ENCODE data around the gene E2F8. TPM values are rescaled to one million over a fixed set of nuclear protein-coding genes. Genes with fewer than 3 reads are reported as not detected.

Gene E2F8
- total RNA-seq, 1 experiment from 2014 or later: 18.4 TPM

- H3K27ac ChIP-seq (ENCODE audit: low read depth, low read length): no peak overlapping the region
- no peak overlapping the region for H3K4me3 ChIP-seq (replicated peaks in 1 of 2; ENCODE audit: low read depth in 1 of 2, low read length in 2 of 2)
- H4K20me1 ChIP-seq (ENCODE audit: insufficient read depth): no peaks in the 10 kb centered on the region
- no peak overlapping the region for H2AFZ ChIP-seq (ENCODE audit: low read depth, low read length, poor library complexity, severe bottlenecking)
- BruUV-seq (replicated peaks): no TSS peak
- H3K4me2 ChIP-seq (ENCODE audit: low read length): no peak overlapping the region
- ChIA-PET POLR2A (no interaction called here), RAD21 (ENCODE audit: low non-redundant PET in 1 of 2, low total read pairs in 2 of 2, uncharacterized antibody in 2 of 2, unreplicated experiment in 2 of 2) (no interaction called here), CTCF (no interaction called here)
- H3K4me1 ChIP-seq (ENCODE audit: control insufficient read depth in 1 of 2, insufficient read depth in 2 of 2, low read length in 2 of 2): no peaks in the 10 kb centered on the region
- DNase-seq (ENCODE audit: low read depth, low spot score) (no peak), ATAC-seq (no peak)
- TF ChIP-seq ATF3 (IDR thresholded peaks at IDR 0.05) (no peak), RAD21 (IDR thresholded peaks at IDR 0.05; ENCODE audit: low read depth) (no peak), ZNF274 (IDR thresholded peaks at IDR 0.05; ENCODE audit: low read depth, low read length) (no peak)
- no peaks in the 10 kb centered on the region for H3K9me3 ChIP-seq (ENCODE audit: control insufficient read depth in 1 of 2, insufficient read depth in 1 of 2, low read depth in 1 of 2, low read length in 2 of 2)
- H3K79me2 ChIP-seq (ENCODE audit: insufficient read depth, low read length): no peaks in the 10 kb centered on the region
- H3K9me2 ChIP-seq (ENCODE audit: insufficient read depth): no peaks in the 10 kb centered on the region
- no peak overlapping the region for H3K9ac ChIP-seq (ENCODE audit: low read length)
- H3K36me3 ChIP-seq (ENCODE audit: control insufficient read depth in 1 of 2, insufficient read depth in 2 of 2, low read length in 2 of 2): no peaks in the 10 kb centered on the region
- H3K27me3 ChIP-seq (ENCODE audit: insufficient read depth, low read length): no peaks in the 10 kb centered on the region
- intact Hi-C loops (cut with micrococcal nuclease): no loop called here
Observed at GRCh38 chr11:19185516-19186052, 55.2 kb downstream of the E2F8 start.

- Histone ChIP-seq H3K79me2 (ENCODE audit: insufficient read depth, low read length) (no peaks in the 10 kb centered on the region), H2AFZ (ENCODE audit: low read depth, low read length, poor library complexity, severe bottlenecking) (no peak overlapping the region), H3K9me3 (ENCODE audit: control insufficient read depth in 1 of 2, insufficient read depth in 1 of 2, low read depth in 1 of 2, low read length in 2 of 2) (no peaks in the 10 kb centered on the region), H3K4me1 (ENCODE audit: control insufficient read depth in 1 of 2, insufficient read depth in 2 of 2, low read length in 2 of 2) (no peaks in the 10 kb centered on the region), H3K27me3 (ENCODE audit: insufficient read depth, low read length) (no peaks in the 10 kb centered on the region), H3K4me3 (replicated peaks in 1 of 2; ENCODE audit: low read depth in 1 of 2, low read length in 2 of 2) (no peak overlapping the region), H3K27ac (ENCODE audit: low read depth, low read length) (no peak overlapping the region), H3K4me2 (ENCODE audit: low read length) (no peak overlapping the region), H4K20me1 (ENCODE audit: insufficient read depth) (no peaks in the 10 kb centered on the region), H3K36me3 (ENCODE audit: control insufficient read depth in 1 of 2, insufficient read depth in 2 of 2, low read length in 2 of 2) (no peaks in the 10 kb centered on the region), H3K9ac (ENCODE audit: low read length) (no peak overlapping the region), H3K9me2 (ENCODE audit: insufficient read depth) (no peaks in the 10 kb centered on the region)
- RAD21 ChIA-PET (ENCODE audit: low non-redundant PET in 1 of 2, low total read pairs in 2 of 2, uncharacterized antibody in 2 of 2, unreplicated experiment in 2 of 2): no interaction called here
- POLR2A ChIA-PET: no interaction called here
- no peak for ATAC-seq
- CTCF ChIA-PET: no interaction called here
- BruUV-seq (replicated peaks): no TSS peak
- DNase-seq (ENCODE audit: low read depth, low spot score): no peak
- intact Hi-C loops (cut with micrococcal nuclease): no loop called here
- no peak for TF ChIP-seq RAD21 (IDR thresholded peaks at IDR 0.05; ENCODE audit: low read depth)
- no peak for TF ChIP-seq YY1 (IDR thresholded peaks at IDR 0.05; ENCODE audit: extremely low read depth, insufficient replicate concordance, low read depth, low read length)
- TF ChIP-seq REST (IDR thresholded peaks at IDR 0.05; ENCODE audit: low read depth): no peak
- TF ChIP-seq EGR1 (IDR thresholded peaks at IDR 0.05; ENCODE audit: low read depth): no peak
- TF ChIP-seq POLR2AphosphoS5 (IDR thresholded peaks at IDR 0.05; ENCODE audit: low read depth, low read length): no peak
- no peak for TF ChIP-seq ZBTB33 (IDR thresholded peaks at IDR 0.05; ENCODE audit: extremely low read depth, insufficient replicate concordance, low read length)
- no peak for TF ChIP-seq TCF7L2 (IDR thresholded peaks at IDR 0.05; ENCODE audit: borderline replicate concordance, extremely low read depth, insufficient read depth, insufficient read length)
- TF ChIP-seq ELF1 (IDR thresholded peaks at IDR 0.05; ENCODE audit: borderline replicate concordance, low read depth): no peak
- no peak for TF ChIP-seq SP1 (IDR thresholded peaks at IDR 0.05; ENCODE audit: low read depth)
Observed at GRCh38 chr11:19185036-19185435, 55.7 kb downstream of the E2F8 start.

Measured in HCT116 (cell line).